Measurements from ENCODE around the gene SNX8.
A peak's percentile ranks its signal among the peaks of the same experiment; 100 is the strongest.
"Not testable (repeated sequence)": the region's sequence is repeated elsewhere in the genome, so short reads cannot be mapped to it uniquely, and the experiment has no call there.

Gene SNX8

GRCh38 chr7:2271273-2272026, 42.8 kb downstream of the SNX8 start:
- TF ChIP-seq CTCF (conservative IDR thresholded peaks at IDR 0.05; ENCODE audit: low read length): no peak
- no peak overlapping the region for H3K4me3 ChIP-seq (ENCODE audit: low read length)
- DNase-seq (ENCODE audit: low read depth): no peak

- H3K4me3 ChIP-seq (ENCODE audit: low read length): no peak overlapping the region
- TF ChIP-seq CTCF (conservative IDR thresholded peaks at IDR 0.05; ENCODE audit: low read length): no peak
- DNase-seq (ENCODE audit: low read depth): no peak
Measured at GRCh38 chr7:2270495-2270894, 43.7 kb downstream of the SNX8 start.

GRCh38 chr7:2269991-2270460, 44.2 kb downstream of the SNX8 start:
- no peak for DNase-seq (ENCODE audit: low read depth)
- no peak overlapping the region for H3K4me3 ChIP-seq (ENCODE audit: low read length)
- TF ChIP-seq CTCF (conservative IDR thresholded peaks at IDR 0.05; ENCODE audit: low read length): no peak

GRCh38 chr7:2269089-2269990, 44.9 kb downstream of the SNX8 start:
- H3K4me3 ChIP-seq (ENCODE audit: low read length): not testable (repeated sequence)

GRCh38 chr7:2266911-2267310, 47.3 kb downstream of the SNX8 start:
- H3K4me3 ChIP-seq (ENCODE audit: low read length): no peak overlapping the region
- no peak for TF ChIP-seq CTCF (conservative IDR thresholded peaks at IDR 0.05; ENCODE audit: low read length)
- peak; percentile 26 for DNase-seq (ENCODE audit: low read depth)

More at GRCh38 chr7:2269089-2269990, 44.9 kb downstream of the SNX8 start:
- DNase-seq (ENCODE audit: low read depth): peak; percentile 38

GRCh38 chr7:2264158-2264557, 50.1 kb downstream of the SNX8 start:
- no peak overlapping the region for H3K4me3 ChIP-seq (ENCODE audit: low read length)
- no peak for TF ChIP-seq CTCF (conservative IDR thresholded peaks at IDR 0.05; ENCODE audit: low read length)
- no peak for DNase-seq (ENCODE audit: low read depth)

GRCh38 chr7:2263176-2263575, 51.1 kb downstream of the SNX8 start:
- H3K4me3 ChIP-seq (ENCODE audit: low read length): no peak overlapping the region
- DNase-seq (ENCODE audit: low read depth): no peak
- TF ChIP-seq CTCF (conservative IDR thresholded peaks at IDR 0.05; ENCODE audit: low read length): no peak

Data from AG10803 (cell line).